KMS-11 (cell line): ENCODE data around the gene CNNM2.

Source experiments
- H2AFZ ChIP-seq: fragments of 200-600 bp; sonication (generic); 2 replicates; pipeline ENCODE4 v1.6.1; 2016; ENCODE audit warnings: antibody characterized with exemption, mixed run types, low read depth
- H3K27ac ChIP-seq: fragments of 200-600 bp; sonication (generic); 2 replicates; pipeline ENCODE4 v1.6.1; 2016; ENCODE audit warnings: mild to moderate bottlenecking, mixed run types
- H3K27me3 ChIP-seq: fragments of 200-600 bp; sonication (generic); 2 replicates; pipeline ENCODE4 v1.6.1; 2017; ENCODE audit warnings: mild to moderate bottlenecking, low read depth, mixed run types, moderate library complexity; ENCODE audit not compliant: insufficient read depth
- H3K36me3 ChIP-seq: fragments of 200-600 bp; sonication (generic); 2 replicates; pipeline ENCODE4 v1.6.1; 2017; ENCODE audit warnings: mild to moderate bottlenecking, mixed run types; ENCODE audit not compliant: insufficient read depth
- H3K4me1 ChIP-seq: fragments of 200-600 bp; sonication (generic); 2 replicates; pipeline ENCODE4 v1.6.1; 2016; ENCODE audit warnings: mild to moderate bottlenecking, low read depth, mixed run types; ENCODE audit not compliant: poor library complexity, severe bottlenecking
- H3K4me2 ChIP-seq: fragments of 200-600 bp; sonication (generic); 2 replicates; pipeline ENCODE4 v1.7.0; 2016; ENCODE audit warnings: mild to moderate bottlenecking, mixed run types
- H3K4me3 ChIP-seq: fragments of 200-600 bp; sonication (generic); IDR thresholded peaks from 2 replicates; pipeline ENCODE4 v1.6.1; 2017; ENCODE audit warnings: low read depth, low read length, mixed read lengths; ENCODE audit not compliant: insufficient read depth
- H3K79me2 ChIP-seq: fragments of 200-600 bp; sonication (generic); 2 replicates; pipeline ENCODE4 v1.6.1; 2016; ENCODE audit warnings: low read depth, mixed run types; ENCODE audit not compliant: insufficient read depth
- H3K9ac ChIP-seq: fragments of 200-600 bp; sonication (generic); 2 replicates; pipeline ENCODE4 v1.6.1; 2016; ENCODE audit warnings: mild to moderate bottlenecking, mixed run types
- H4K20me1 ChIP-seq: fragments of 200-600 bp; sonication (generic); 2 replicates; pipeline ENCODE4 v1.6.1; 2016; ENCODE audit warnings: mild to moderate bottlenecking, mixed run types; ENCODE audit not compliant: insufficient read depth
- CTCF ChIP-seq: fragments of 200-600 bp; sonication (generic); conservative IDR thresholded peaks from 2 replicates; pipeline ENCODE4 v1.6.1; 2017; ENCODE audit warnings: low read depth, mild to moderate bottlenecking, antibody characterized with exemption, low read length, moderate library complexity, mixed read lengths

CNNM2 gene

DNA sequence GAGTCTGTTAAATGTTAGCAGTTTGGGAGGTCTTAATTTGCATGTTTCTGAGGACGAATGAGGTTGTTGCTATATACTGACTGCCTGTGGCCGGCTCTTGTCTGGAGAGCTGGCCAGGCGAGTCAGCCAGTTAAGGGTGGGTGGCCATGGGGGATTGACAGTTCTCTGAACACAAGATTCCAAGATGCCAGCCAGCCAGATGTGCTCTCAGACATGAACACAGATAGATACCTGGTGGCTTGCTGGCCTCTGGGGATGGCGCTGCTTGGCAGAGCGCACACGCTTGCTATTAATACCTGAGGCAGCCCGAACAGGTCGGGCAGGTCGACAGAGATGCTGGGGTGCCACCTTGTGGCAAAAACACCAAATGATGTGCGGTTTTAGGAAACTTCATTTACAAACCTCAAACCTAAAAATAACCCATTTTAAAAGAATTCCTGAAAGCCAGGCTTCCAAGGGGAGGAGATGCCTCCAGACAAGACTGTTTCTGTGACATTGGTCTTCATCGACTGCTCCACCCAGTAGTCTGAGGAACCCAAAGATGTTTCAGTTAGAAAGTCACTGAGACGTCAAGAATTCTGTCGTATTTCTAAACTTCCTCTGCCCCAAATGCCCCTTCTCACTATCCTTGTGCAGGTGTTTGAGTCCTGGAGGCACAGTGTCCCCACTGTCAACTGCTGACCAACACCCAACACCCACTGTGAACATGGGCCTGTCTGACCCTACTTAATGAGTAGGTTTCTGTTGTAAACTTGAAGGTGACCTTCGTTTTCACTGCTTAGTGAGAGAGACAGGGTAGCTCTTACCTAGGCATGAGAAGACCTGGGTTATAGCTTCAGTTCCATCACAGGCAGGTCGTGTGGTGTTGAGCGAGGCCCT, 151.6 kb downstream of the CNNM2 start:
- no peaks in the 10 kb centered on the region for H3K36me3 ChIP-seq
- no peak overlapping the region for H3K27ac ChIP-seq
- peaks cover 14% of the 10 kb centered on the region for H3K4me1 ChIP-seq
- peak; percentile 85 for TF ChIP-seq CTCF
- no peaks in the 10 kb centered on the region for H3K27me3 ChIP-seq
- H3K79me2 ChIP-seq = no peaks in the 10 kb centered on the region
- H2AFZ ChIP-seq = no peak overlapping the region
- 0 out of 2 replicates have a peak overlapping the region, but pooled peaks have one; percentile 1 for H3K4me2 ChIP-seq
- H3K9ac ChIP-seq = no peak overlapping the region
- no peak overlapping the region for H3K4me3 ChIP-seq
- H4K20me1 ChIP-seq = no peaks in the 10 kb centered on the region

GRCh38 chr10:103072276-103072675, 154.2 kb downstream of the CNNM2 start:
- H3K9ac ChIP-seq = no peak overlapping the region
- H3K4me3 ChIP-seq = no peak overlapping the region
- H4K20me1 ChIP-seq = no peaks in the 10 kb centered on the region
- no peak overlapping the region for H3K27ac ChIP-seq
- TF ChIP-seq CTCF = no peak
- H3K79me2 ChIP-seq = no peaks in the 10 kb centered on the region
- H3K27me3 ChIP-seq = no peaks in the 10 kb centered on the region
- H3K36me3 ChIP-seq = no peaks in the 10 kb centered on the region
- H3K4me1 ChIP-seq = peaks cover 14% of the 10 kb centered on the region
- H2AFZ ChIP-seq = no peak overlapping the region
- H3K4me2 ChIP-seq = no peak overlapping the region

- no peak overlapping the region for H3K4me3 ChIP-seq
- H4K20me1 ChIP-seq = no peaks in the 10 kb centered on the region
- H3K27ac ChIP-seq = no peak overlapping the region
- H3K4me2 ChIP-seq = no peak overlapping the region
- TF ChIP-seq CTCF = no peak
- H3K27me3 ChIP-seq = no peaks in the 10 kb centered on the region
- H3K9ac ChIP-seq = no peak overlapping the region
- H3K36me3 ChIP-seq = no peaks in the 10 kb centered on the region
- peaks cover 10% of the 10 kb centered on the region for H3K4me1 ChIP-seq
- H3K79me2 ChIP-seq = no peaks in the 10 kb centered on the region
- H2AFZ ChIP-seq = no peak overlapping the region
Measured at GRCh38 chr10:103072891-103073290, 154.8 kb downstream of the CNNM2 start.

DNA sequence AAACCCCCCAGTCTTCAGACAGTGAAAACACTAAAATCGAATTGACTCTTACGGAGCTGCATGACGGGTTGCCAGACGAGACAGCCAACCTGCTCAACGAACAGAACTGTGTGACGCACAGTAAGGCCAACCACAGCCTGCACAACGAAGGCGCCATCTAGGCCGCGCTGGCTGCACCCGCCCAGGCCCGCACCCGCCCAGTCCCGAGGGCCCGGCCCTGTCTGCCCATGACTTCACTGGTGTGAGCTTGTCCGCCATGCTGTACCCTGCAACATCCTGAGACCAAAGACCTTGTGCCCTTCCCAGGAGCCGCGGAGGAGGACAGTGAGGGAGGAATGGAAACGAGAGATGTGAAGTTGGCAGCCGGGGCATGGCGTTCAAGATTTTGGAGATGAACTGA, 158.9 kb downstream of the CNNM2 start:
- no peak overlapping the region for H3K4me3 ChIP-seq
- no peaks in the 10 kb centered on the region for H3K79me2 ChIP-seq
- no peaks in the 10 kb centered on the region for H3K4me1 ChIP-seq
- no peak overlapping the region for H3K4me2 ChIP-seq
- no peak overlapping the region for H3K9ac ChIP-seq
- no peak for TF ChIP-seq CTCF
- no peaks in the 10 kb centered on the region for H4K20me1 ChIP-seq
- no peaks in the 10 kb centered on the region for H3K36me3 ChIP-seq
- no peak overlapping the region for H2AFZ ChIP-seq
- no peaks in the 10 kb centered on the region for H3K27me3 ChIP-seq
- H3K27ac ChIP-seq = no peak overlapping the region
